MM.1S (cell line): Measurements from ENCODE around the gene PPP6R3.

Experiments used
- EZH2 ChIP-seq: fragments of 300-600 bp; sonication (generic); optimal IDR thresholded peaks from 2 replicates; pipeline ENCODE3; 2017; ENCODE audit warnings: low read depth, mild to moderate bottlenecking, antibody characterized with exemption, low read length, mixed read lengths
- TF ChIP-seq, protein P1 (sequence below): fragments of 300-600 bp; sonication (generic); IDR thresholded peaks from 2 replicates; pipeline ENCODE4 v1.5.1; 2016; ENCODE audit warnings: antibody characterized with exemption, low read length, mixed read lengths

DNA sequence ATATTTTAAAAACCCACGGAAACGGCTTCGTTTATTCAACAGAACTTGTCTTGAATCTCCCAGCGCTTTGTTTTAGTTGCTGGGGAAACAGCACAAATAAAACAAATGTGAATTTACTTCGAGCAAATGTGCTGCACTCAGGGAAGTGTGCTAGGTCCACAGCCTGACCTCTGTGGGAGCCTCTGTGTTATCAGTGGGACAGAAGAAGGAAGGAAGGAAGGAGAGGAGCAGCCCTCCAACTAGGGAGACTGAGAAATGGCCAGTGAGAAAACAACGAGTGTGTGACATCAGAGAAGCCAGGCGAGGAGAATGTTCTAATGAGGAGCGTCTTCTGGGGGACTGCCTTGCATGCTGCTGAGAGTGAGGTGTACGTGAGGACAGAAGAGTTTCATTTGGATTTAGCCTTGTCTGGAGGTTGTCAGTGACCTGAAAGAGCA, 42.7 kb downstream of the PPP6R3 start:
- TF ChIP-seq, protein P1, sequence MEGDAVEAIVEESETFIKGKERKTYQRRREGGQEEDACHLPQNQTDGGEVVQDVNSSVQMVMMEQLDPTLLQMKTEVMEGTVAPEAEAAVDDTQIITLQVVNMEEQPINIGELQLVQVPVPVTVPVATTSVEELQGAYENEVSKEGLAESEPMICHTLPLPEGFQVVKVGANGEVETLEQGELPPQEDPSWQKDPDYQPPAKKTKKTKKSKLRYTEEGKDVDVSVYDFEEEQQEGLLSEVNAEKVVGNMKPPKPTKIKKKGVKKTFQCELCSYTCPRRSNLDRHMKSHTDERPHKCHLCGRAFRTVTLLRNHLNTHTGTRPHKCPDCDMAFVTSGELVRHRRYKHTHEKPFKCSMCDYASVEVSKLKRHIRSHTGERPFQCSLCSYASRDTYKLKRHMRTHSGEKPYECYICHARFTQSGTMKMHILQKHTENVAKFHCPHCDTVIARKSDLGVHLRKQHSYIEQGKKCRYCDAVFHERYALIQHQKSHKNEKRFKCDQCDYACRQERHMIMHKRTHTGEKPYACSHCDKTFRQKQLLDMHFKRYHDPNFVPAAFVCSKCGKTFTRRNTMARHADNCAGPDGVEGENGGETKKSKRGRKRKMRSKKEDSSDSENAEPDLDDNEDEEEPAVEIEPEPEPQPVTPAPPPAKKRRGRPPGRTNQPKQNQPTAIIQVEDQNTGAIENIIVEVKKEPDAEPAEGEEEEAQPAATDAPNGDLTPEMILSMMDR: no peak
- no peak for TF ChIP-seq EZH2
